MM.1S (cell line): ENCODE measurements around the gene TCF12.

Experiments used
- DNase-seq: peaks from one replicate; pipeline ENCODE4 v3.0.0-alpha.2; 2015
- H2AFZ ChIP-seq: fragments of 300-600 bp; sonication (generic); 2 replicates; pipeline ENCODE4 v1.6.0; 2016; ENCODE audit warnings: antibody characterized with exemption, low read length
- H3F3A ChIP-seq: fragments of 300-600 bp; sonication (generic); 2 replicates; pipeline ENCODE4 v1.6.1; 2016; ENCODE audit warnings: mild to moderate bottlenecking, antibody characterized with exemption, low read length, moderate library complexity, mixed read lengths; ENCODE audit not compliant: insufficient read depth
- H3K27ac ChIP-seq: fragments of 300-600 bp; sonication (generic); 2 replicates; pipeline ENCODE4 v1.5.1; 2016; ENCODE audit warnings: mild to moderate bottlenecking, low read length
- H3K27me3 ChIP-seq: fragments of 300-600 bp; sonication (generic); replicated peaks from 2 replicates; pipeline ENCODE4 v1.6.0; 2016; ENCODE audit warnings: low read length; ENCODE audit not compliant: insufficient read depth
- H3K36me3 ChIP-seq: fragments of 300-600 bp; sonication (generic); replicated peaks from 2 replicates; pipeline ENCODE4 v1.6.1; 2016; ENCODE audit warnings: mild to moderate bottlenecking, low read length, mixed read lengths; ENCODE audit not compliant: insufficient read depth
- H3K4me1 ChIP-seq: fragments of 300-600 bp; sonication (generic); 2 replicates; pipeline ENCODE4 v1.6.1; 2016; ENCODE audit warnings: low read length, mixed read lengths
- H3K4me2 ChIP-seq: fragments of 300-600 bp; sonication (generic); 2 replicates; pipeline ENCODE4 v1.6.0; 2016; ENCODE audit warnings: low read depth, low read length
- H3K4me3 ChIP-seq: fragments of 300-600 bp; sonication (generic); 2 replicates; pipeline ENCODE4 v1.5.1; 2016; ENCODE audit warnings: low read length, mixed read lengths
- H3K79me2 ChIP-seq: fragments of 300-600 bp; sonication (generic); 2 replicates; pipeline ENCODE4 v1.6.1; 2016; ENCODE audit warnings: mixed run types, low read length, mixed read lengths
- H3K9ac ChIP-seq: fragments of 300-600 bp; sonication (generic); 2 replicates; pipeline ENCODE4 v1.6.1; 2016; ENCODE audit warnings: low read length, mixed read lengths
- H3K9me2 ChIP-seq: fragments of 300-600 bp; sonication (generic); replicated peaks from 2 replicates; pipeline ENCODE4 v1.6.1; 2016; ENCODE audit warnings: mild to moderate bottlenecking, low read length, mixed read lengths; ENCODE audit not compliant: insufficient read depth
- H3K9me3 ChIP-seq: fragments of 300-600 bp; sonication (generic); replicated peaks from 2 replicates; pipeline ENCODE4 v1.6.1; 2016; ENCODE audit warnings: mild to moderate bottlenecking, low read length, mixed read lengths; ENCODE audit not compliant: insufficient read depth
- H4K20me1 ChIP-seq: fragments of 300-600 bp; sonication (generic); 2 replicates; pipeline ENCODE4 v1.6.1; 2016; ENCODE audit warnings: mild to moderate bottlenecking, low read length, moderate library complexity, mixed read lengths; ENCODE audit not compliant: insufficient read depth
- EZH2 ChIP-seq: fragments of 300-600 bp; sonication (generic); optimal IDR thresholded peaks from 2 replicates; pipeline ENCODE3; 2017; ENCODE audit warnings: low read depth, mild to moderate bottlenecking, antibody characterized with exemption, low read length, mixed read lengths
- EZH2phosphoT487 ChIP-seq: fragments of 300-600 bp; sonication (generic); IDR thresholded peaks from 2 replicates; pipeline ENCODE4 v1.6.1; 2018; ENCODE audit warnings: antibody characterized with exemption, low read length
- TF ChIP-seq, protein P1 (sequence below): fragments of 300-600 bp; sonication (generic); IDR thresholded peaks from 2 replicates; pipeline ENCODE4 v1.5.1; 2016; ENCODE audit warnings: antibody characterized with exemption, low read length, mixed read lengths

The TCF12 gene

DNA sequence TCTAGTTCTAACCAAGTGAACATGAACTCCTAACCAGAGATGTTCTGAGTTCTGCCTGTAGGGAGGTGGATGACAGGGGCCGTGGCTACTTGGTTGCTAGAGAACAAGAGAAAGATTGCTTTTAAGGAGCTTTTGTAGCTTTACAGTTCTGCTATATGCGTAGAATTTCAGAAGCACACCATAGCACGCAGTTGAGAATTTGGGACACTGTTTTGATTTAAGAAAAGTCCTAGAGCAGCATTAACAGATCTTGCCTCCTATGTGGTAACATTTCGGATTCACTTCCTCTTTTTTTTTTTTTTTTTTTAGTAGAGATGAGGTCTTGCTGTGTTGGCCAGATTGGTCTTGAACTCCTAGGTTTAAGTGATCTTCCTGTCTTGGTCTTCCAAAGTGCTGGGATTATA is 181.7 kb downstream of the TCF12 start:
- Histone ChIP-seq H2AFZ (no peak overlapping the region), H3K27me3 (no peaks in the 10 kb centered on the region), H3K4me2 (no peak overlapping the region), H3K27ac (no peak overlapping the region), H4K20me1 (no peaks in the 10 kb centered on the region), H3K4me1 (no peaks in the 10 kb centered on the region), H3K36me3 (no peaks in the 10 kb centered on the region), H3K9me3 (no peaks in the 10 kb centered on the region), H3F3A (no peaks in the 10 kb centered on the region), H3K79me2 (no peaks in the 10 kb centered on the region), H3K4me3 (no peak overlapping the region), H3K9me2 (no peaks in the 10 kb centered on the region), H3K9ac (no peak overlapping the region)
- no peak for DNase-seq
- TF ChIP-seq EZH2 (no peak), EZH2phosphoT487 (no peak)
- TF ChIP-seq, protein P1, sequence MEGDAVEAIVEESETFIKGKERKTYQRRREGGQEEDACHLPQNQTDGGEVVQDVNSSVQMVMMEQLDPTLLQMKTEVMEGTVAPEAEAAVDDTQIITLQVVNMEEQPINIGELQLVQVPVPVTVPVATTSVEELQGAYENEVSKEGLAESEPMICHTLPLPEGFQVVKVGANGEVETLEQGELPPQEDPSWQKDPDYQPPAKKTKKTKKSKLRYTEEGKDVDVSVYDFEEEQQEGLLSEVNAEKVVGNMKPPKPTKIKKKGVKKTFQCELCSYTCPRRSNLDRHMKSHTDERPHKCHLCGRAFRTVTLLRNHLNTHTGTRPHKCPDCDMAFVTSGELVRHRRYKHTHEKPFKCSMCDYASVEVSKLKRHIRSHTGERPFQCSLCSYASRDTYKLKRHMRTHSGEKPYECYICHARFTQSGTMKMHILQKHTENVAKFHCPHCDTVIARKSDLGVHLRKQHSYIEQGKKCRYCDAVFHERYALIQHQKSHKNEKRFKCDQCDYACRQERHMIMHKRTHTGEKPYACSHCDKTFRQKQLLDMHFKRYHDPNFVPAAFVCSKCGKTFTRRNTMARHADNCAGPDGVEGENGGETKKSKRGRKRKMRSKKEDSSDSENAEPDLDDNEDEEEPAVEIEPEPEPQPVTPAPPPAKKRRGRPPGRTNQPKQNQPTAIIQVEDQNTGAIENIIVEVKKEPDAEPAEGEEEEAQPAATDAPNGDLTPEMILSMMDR, result no peak

DNA sequence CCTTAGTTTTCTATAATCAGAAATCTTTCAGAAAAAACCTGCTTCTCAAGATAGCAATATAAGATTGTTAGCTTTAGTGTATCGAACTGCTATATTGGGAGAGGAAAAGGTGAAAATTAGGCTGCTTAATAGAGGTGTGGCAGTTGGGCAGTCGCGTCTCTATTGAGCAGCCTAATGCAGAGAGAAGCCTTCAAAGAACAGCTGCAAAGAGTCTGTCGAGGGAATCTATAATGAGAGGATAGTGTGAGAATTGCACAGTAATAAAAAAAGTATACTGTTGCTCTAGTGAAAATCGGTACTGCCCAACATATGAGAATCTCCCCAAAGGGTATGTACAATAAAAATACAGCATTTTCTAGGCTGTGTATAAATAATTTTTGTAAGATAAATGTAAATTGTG is 184.4 kb downstream of the TCF12 start:
- H3K4me1 ChIP-seq, result no peaks in the 10 kb centered on the region
- H3F3A ChIP-seq, result no peaks in the 10 kb centered on the region
- H3K4me2 ChIP-seq, result no peak overlapping the region
- H3K4me3 ChIP-seq, result no peak overlapping the region
- H3K27ac ChIP-seq, result no peak overlapping the region
- TF ChIP-seq, protein P1, result no peak
- TF ChIP-seq EZH2, result no peak
- no peak for TF ChIP-seq EZH2phosphoT487
- no peaks in the 10 kb centered on the region for H3K36me3 ChIP-seq
- H4K20me1 ChIP-seq, result no peaks in the 10 kb centered on the region
- H2AFZ ChIP-seq, result no peak overlapping the region
- H3K79me2 ChIP-seq, result no peaks in the 10 kb centered on the region
- no peaks in the 10 kb centered on the region for H3K9me2 ChIP-seq
- H3K9ac ChIP-seq, result no peak overlapping the region
- no peak for DNase-seq
- no peaks in the 10 kb centered on the region for H3K9me3 ChIP-seq
- H3K27me3 ChIP-seq, result no peaks in the 10 kb centered on the region

DNA sequence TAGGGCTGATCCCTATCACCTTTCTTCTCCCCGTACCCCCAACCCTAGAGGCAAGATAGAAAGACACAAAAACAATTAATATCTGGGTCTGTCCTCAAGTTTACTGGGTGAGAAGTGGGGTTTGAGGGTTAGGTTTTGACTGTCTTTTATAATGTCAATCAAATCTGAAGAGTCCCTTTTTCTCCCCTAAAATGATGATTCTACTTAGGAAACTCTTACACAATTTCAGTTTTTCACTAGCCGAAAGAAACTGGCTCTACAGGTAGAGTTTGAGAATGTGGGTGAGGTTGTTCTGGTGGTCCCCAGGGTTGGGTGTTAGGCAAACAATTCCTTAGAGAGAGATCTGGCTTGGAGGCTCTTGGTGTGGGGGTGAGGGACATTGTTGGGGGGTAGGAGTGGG is 189.9 kb downstream of the TCF12 start:
- H3K27me3 ChIP-seq, result no peaks in the 10 kb centered on the region
- H2AFZ ChIP-seq, result no peak overlapping the region
- no peaks in the 10 kb centered on the region for H3K4me1 ChIP-seq
- H3K27ac ChIP-seq, result no peak overlapping the region
- no peak overlapping the region for H3K4me2 ChIP-seq
- TF ChIP-seq, protein P1, result no peak
- TF ChIP-seq EZH2phosphoT487 (no peak), EZH2 (no peak)
- no peaks in the 10 kb centered on the region for H3K36me3 ChIP-seq
- no peak overlapping the region for H3K4me3 ChIP-seq
- no peaks in the 10 kb centered on the region for H3K9me2 ChIP-seq
- H3K9ac ChIP-seq, result no peak overlapping the region
- DNase-seq, result no peak
- H3K9me3 ChIP-seq, result no peaks in the 10 kb centered on the region
- no peaks in the 10 kb centered on the region for H3F3A ChIP-seq
- H4K20me1 ChIP-seq, result no peaks in the 10 kb centered on the region
- H3K79me2 ChIP-seq, result no peaks in the 10 kb centered on the region
